Colonic mucosa (tissue), 4 donors: Measurements from ENCODE around the gene TAT. TPM values are rescaled to one million over a fixed set of nuclear protein-coding genes. Genes with fewer than 3 reads are reported as not detected.
A peak's percentile ranks its signal among the peaks of the same experiment; 100 is the strongest.
"Not testable (repeated sequence)": the region's sequence is repeated elsewhere in the genome, so short reads cannot be mapped to it uniquely, and the experiment has no call there.

Experiments
- DNase-seq: peaks from one replicate; pipeline ENCODE4 v3.0.0-alpha.2; 2020
- H3K27ac ChIP-seq: fragments of 200-600 bp; one replicate; pipeline ENCODE4 v1.8.0; 2021
- H3K27me3 ChIP-seq: fragments of 200-600 bp; one replicate; pipeline ENCODE4 v1.8.0; 2021
- H3K36me3 ChIP-seq: fragments of 200-600 bp; one replicate; pipeline ENCODE4 v1.8.0; 2021
- H3K4me1 ChIP-seq: fragments of 200-600 bp; one replicate; pipeline ENCODE4 v1.8.0; 2021; ENCODE audit warnings: mild to moderate bottlenecking
- H3K4me3 ChIP-seq: fragments of 200-600 bp; one replicate; pipeline ENCODE4 v1.8.0; 2021
- H3K9ac ChIP-seq, 2 donors: one replicate each; pipeline ENCODE4 v1.7.0; 2013; ENCODE audit warnings: control low read depth in 2 of 2, low read depth in 2 of 2, low read length in 2 of 2
- H3K9me3 ChIP-seq: fragments of 200-600 bp; one replicate; pipeline ENCODE4 v1.8.0; 2021
- intact Hi-C: fragments of 100-400 bp; cut with DNase I; formaldehyde crosslinking; loops from one replicate; pipeline ENCODE4 v1.14.1; 2022
- total RNA-seq, 2 donors: library from RNA; stranded (reverse); fragmentation: NEBNext Ultra II Directional in 1 of 2; extraction: Animal tissue kit (Norgen Biotek cat#: 25700) in 1 of 2; gene quantifications; one replicate each; pipeline ENCODE4 v1.2.1, GENCODE V29; 2021
- TF ChIP-seq, protein P1 (sequence below): fragments of 200-600 bp; IDR thresholded peaks from one replicate; pipeline ENCODE4 v1.8.0; 2022; ENCODE audit warnings: antibody characterized with exemption, mild to moderate bottlenecking
- donor health status: healthy.
- donor health status: DM: no; HTN: no; CAD: no.
- donor health status: DM: no; HTN: no; CAD: no.

Gene TAT
- total RNA-seq, 2 donors from 2014 or later: 0.64 to 2.2 TPM

DNA sequence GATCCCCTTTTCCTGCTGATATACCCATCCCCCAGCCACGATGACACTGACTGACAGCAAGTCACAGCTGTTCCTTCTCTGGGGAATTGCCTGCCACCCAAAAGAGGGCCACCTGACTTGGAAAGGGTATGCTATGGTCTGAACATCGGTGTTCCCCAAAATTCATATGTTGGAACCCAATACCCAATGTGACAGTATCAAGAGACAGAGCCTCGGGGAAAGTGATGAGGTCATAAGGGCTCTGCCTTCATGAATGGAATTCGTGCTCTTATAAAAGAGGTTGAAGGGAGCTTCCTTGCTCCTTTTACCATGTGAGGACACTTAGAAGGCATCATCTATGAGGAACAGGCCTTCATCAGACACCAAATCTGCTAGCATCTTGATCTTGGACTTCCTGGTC lies 41.5 kb upstream of the TAT start:
- Histone ChIP-seq H3K4me3 (no peak overlapping the region), H3K27ac (no peak overlapping the region), H3K36me3 (no peaks in the 10 kb centered on the region), H3K4me1 (no peaks in the 10 kb centered on the region), H3K27me3 (no peaks in the 10 kb centered on the region), H3K9me3 (no peaks in the 10 kb centered on the region), H3K9ac (no peak overlapping the region)
- intact Hi-C loops: no loop called here
- TF ChIP-seq, protein P1, sequence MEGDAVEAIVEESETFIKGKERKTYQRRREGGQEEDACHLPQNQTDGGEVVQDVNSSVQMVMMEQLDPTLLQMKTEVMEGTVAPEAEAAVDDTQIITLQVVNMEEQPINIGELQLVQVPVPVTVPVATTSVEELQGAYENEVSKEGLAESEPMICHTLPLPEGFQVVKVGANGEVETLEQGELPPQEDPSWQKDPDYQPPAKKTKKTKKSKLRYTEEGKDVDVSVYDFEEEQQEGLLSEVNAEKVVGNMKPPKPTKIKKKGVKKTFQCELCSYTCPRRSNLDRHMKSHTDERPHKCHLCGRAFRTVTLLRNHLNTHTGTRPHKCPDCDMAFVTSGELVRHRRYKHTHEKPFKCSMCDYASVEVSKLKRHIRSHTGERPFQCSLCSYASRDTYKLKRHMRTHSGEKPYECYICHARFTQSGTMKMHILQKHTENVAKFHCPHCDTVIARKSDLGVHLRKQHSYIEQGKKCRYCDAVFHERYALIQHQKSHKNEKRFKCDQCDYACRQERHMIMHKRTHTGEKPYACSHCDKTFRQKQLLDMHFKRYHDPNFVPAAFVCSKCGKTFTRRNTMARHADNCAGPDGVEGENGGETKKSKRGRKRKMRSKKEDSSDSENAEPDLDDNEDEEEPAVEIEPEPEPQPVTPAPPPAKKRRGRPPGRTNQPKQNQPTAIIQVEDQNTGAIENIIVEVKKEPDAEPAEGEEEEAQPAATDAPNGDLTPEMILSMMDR: no peak
- DNase-seq: no peak

DNA sequence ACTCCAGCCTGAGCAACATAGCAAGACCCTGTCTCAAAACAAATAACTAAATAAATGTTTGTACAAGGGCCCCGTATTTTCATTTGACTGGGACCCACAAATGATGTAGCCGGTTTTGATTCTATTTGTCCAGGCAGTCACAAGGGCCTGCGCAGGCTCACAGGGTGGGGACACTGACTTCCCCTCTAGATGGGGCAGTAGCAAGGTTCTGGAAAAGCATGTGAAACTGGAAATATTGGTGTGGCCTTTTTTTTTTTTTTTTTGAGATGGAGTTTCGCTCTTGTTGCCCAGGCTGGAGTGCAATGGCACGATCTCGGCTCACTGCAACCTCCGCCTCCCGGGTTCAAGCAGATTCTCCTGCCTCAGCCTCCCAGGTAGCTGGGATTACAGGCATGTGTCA lies 38.1 kb upstream of the TAT start:
- H3K9me3 ChIP-seq, H3K27me3 ChIP-seq: not testable (repeated sequence)
- intact Hi-C loops: loop anchor here (5.0 kb wide), 1 partner anchor 203 kb away; no protein-coding TSS in a partner anchor

DNA sequence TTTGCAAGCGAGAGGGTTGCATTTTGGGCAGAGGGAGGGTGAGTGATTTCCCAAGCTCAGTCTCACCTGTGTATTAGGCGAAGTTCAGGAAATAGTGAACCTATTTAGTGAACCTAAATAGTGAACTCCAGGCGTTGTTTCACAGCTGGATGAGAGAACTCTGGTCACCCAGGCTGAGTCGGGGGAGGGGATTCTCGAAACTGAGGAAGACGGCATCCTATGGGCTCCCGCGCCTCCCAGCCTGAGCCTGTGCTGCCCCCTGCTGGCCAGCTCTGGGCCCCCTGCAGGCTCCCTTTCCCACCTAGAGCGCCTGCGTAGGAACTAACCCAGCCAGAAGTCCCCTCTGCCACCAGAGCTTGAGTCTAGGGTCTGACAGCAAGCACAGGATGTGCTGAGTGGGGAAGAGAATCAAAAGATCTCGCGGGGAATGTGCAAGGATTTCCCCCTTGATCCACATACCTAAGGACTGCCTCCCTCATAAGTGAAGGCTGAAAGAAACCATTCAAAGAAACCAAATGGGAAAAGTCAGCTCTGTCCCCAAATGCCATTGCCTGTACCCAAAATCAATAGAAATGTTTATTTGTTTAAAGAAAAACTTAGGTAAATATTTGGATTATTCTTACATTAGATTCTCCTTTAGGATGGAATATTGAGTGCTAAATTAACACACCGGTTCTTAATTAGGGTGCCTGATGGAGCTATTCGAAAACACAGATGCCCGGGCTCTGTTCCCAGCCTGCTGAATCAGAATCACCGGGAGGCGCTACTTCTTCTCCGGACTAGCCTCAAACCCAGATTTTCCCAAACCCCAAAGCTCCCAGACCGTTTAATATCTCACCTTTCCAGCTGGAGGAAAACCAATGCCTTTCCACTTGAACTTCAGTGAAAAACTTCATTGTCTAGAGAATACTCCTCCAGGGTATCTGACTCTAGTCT lies 34.3 kb upstream of the TAT start:
- H3K9me3 ChIP-seq: no peaks in the 10 kb centered on the region
- H3K4me1 ChIP-seq: no peaks in the 10 kb centered on the region
- H3K27ac ChIP-seq: no peak overlapping the region
- no peak overlapping the region for H3K9ac ChIP-seq
- no peaks in the 10 kb centered on the region for H3K27me3 ChIP-seq
- no peaks in the 10 kb centered on the region for H3K36me3 ChIP-seq
- H3K4me3 ChIP-seq: no peak overlapping the region
- TF ChIP-seq, protein P1: peak; percentile 92
- intact Hi-C loops: loop anchor here (5.0 kb wide), 1 partner anchor 199 kb away; no protein-coding TSS in a partner anchor
- DNase-seq: peak; percentile 73

More for the DNA sequence above, 38.1 kb upstream of the TAT start:
- DNase-seq, H3K4me3 ChIP-seq, H3K9ac ChIP-seq, H3K36me3 ChIP-seq, H3K27ac ChIP-seq, H3K4me1 ChIP-seq: not testable (repeated sequence)

DNA sequence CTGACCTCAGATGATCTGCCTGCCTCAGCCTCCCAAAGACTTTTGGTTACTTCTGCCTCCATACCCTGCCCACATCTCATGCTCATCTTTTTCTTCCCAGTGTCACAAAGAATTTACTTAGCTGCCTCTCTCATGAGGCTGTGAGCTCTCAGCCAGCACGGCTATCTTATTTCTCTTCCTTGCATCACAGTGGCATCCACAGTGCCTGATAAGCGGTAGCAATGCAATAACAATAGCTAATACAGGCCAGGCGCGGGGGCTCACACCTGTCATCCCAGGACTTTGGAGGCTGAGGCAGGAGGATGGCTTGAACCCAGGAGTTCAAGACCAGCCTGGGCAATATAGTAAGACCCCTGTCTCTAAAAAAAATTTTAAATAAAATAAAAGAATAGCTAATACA lies 33.6 kb upstream of the TAT start:
- H3K27ac ChIP-seq: no peak overlapping the region
- H3K27me3 ChIP-seq: no peaks in the 10 kb centered on the region
- no peak overlapping the region for H3K4me3 ChIP-seq
- TF ChIP-seq, protein P1: no peak
- H3K9me3 ChIP-seq: no peaks in the 10 kb centered on the region
- H3K36me3 ChIP-seq: no peaks in the 10 kb centered on the region
- DNase-seq: no peak
- H3K9ac ChIP-seq: no peak overlapping the region
- intact Hi-C loops: loop anchor here (5.0 kb wide), 1 partner anchor 198 kb away; no protein-coding TSS in a partner anchor
- H3K4me1 ChIP-seq: no peaks in the 10 kb centered on the region

DNA sequence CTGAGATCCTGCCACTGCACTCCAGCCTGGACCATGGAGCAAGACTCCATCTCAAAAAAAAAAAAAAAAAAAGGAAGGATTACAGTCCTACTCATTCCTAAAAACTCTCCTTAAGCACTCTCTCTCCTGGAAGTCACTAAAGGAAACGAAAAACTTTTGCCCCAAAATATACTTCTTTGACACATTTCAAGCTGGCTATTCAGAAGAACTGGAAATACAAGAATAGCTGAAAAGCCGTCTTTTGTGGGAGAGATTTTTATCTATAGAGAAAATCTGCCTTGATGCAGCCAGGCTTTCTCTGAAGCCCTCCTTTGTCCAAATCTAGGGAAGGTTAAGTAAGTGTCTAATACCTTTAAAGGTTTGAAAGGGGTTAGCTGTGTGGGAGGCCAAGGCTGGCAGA lies 32.2 kb upstream of the TAT start:
- no peak overlapping the region for H3K4me3 ChIP-seq
- no peak overlapping the region for H3K27ac ChIP-seq
- DNase-seq: no peak
- H3K9me3 ChIP-seq: no peaks in the 10 kb centered on the region
- H3K4me1 ChIP-seq: no peaks in the 10 kb centered on the region
- intact Hi-C loops: no loop called here
- TF ChIP-seq, protein P1: no peak
- H3K27me3 ChIP-seq: no peaks in the 10 kb centered on the region
- no peak overlapping the region for H3K9ac ChIP-seq
- no peaks in the 10 kb centered on the region for H3K36me3 ChIP-seq

DNA sequence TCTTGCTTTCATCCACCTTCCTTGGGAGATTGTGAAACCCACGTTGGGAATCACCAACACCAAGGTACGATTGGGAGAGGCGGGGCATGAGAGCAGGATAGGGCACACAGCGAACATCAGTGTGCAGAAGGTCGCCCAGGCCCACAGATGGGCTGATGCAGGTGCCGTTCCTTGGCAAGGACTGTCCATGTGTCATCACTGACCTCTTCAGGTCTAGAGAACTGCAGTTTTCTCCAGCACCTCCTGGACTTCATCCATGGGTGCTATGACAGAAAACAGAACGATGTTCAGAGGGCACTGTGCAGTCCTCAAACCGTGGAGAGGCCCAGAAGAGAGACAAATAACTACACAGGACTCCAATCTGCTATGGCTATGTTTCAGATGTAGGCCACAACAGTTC lies 23.9 kb upstream of the TAT start:
- Histone ChIP-seq H3K4me1 (no peaks in the 10 kb centered on the region), H3K36me3 (no peaks in the 10 kb centered on the region), H3K27me3 (no peaks in the 10 kb centered on the region), H3K9ac (no peak overlapping the region), H3K9me3 (no peaks in the 10 kb centered on the region), H3K4me3 (no peak overlapping the region), H3K27ac (no peak overlapping the region)
- DNase-seq: no peak
- TF ChIP-seq, protein P1: no peak
- intact Hi-C loops: no loop called here

DNA sequence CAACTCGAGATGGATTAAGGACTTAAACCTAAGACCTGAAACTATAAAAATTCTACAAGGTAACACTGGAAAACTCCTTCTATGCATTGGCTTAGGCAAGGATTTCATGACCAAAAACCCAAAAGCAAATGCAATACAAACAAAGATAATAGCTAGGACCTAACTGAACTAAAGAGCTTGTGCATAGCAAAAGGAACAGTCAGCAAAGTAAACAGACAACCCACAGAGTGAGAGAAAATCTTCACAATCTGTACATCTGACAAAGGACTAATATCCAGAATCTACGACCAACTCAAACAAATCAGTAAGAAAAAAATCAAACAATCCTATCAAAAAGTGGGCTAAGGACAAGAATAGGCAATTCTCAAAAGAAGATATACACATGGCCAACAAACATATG lies 21.5 kb upstream of the TAT start:
- DNase-seq, intact Hi-C loops, H3K9me3 ChIP-seq: not testable (repeated sequence)

DNA sequence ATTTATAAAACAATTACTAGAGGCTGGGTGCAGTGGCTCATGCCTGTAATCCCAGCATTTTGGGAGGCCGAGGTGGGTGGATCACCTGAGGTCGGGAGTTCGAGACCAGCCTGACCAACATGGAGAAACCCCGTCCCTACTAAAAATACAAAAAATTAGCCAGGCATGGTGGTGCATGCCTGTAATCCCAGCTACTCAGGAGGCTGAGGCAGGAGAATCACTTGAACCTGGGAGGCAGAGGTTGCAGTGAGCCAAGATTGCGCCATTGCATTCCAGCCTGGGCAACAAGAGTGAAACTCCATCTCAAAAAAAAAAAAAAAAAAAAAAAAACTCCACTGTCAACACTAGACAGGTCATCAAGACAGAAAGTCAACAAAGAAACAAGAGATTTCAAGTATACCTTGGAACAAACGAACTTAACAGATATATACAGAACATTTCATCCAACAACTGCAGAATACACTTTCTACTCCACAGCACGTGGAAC lies 18.5 kb upstream of the TAT start:
- H3K27me3 ChIP-seq, DNase-seq, H3K9me3 ChIP-seq, H3K9ac ChIP-seq, H3K27ac ChIP-seq, H3K4me3 ChIP-seq, H3K36me3 ChIP-seq, intact Hi-C loops, H3K4me1 ChIP-seq: not testable (repeated sequence)

More for the DNA sequence above, 21.5 kb upstream of the TAT start:
- H3K27ac ChIP-seq, H3K36me3 ChIP-seq, H3K4me1 ChIP-seq, H3K4me3 ChIP-seq, H3K27me3 ChIP-seq, H3K9ac ChIP-seq: not testable (repeated sequence)
